HCEC 1CT (cell line): ENCODE measurements around the gene RTKN.
"Not testable (repeated sequence)": the region's sequence is repeated elsewhere in the genome, so short reads cannot be mapped to it uniquely, and the experiment has no call there.

Experiments used
- DNase-seq: peaks from one replicate; pipeline ENCODE4 v3.0.0-alpha.2; 2017

Gene RTKN, protein sequence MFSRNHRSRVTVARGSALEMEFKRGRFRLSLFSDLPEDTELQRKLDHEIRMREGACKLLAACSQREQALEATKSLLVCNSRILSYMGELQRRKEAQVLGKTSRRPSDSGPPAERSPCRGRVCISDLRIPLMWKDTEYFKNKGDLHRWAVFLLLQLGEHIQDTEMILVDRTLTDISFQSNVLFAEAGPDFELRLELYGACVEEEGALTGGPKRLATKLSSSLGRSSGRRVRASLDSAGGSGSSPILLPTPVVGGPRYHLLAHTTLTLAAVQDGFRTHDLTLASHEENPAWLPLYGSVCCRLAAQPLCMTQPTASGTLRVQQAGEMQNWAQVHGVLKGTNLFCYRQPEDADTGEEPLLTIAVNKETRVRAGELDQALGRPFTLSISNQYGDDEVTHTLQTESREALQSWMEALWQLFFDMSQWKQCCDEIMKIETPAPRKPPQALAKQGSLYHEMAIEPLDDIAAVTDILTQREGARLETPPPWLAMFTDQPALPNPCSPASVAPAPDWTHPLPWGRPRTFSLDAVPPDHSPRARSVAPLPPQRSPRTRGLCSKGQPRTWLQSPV

DNA sequence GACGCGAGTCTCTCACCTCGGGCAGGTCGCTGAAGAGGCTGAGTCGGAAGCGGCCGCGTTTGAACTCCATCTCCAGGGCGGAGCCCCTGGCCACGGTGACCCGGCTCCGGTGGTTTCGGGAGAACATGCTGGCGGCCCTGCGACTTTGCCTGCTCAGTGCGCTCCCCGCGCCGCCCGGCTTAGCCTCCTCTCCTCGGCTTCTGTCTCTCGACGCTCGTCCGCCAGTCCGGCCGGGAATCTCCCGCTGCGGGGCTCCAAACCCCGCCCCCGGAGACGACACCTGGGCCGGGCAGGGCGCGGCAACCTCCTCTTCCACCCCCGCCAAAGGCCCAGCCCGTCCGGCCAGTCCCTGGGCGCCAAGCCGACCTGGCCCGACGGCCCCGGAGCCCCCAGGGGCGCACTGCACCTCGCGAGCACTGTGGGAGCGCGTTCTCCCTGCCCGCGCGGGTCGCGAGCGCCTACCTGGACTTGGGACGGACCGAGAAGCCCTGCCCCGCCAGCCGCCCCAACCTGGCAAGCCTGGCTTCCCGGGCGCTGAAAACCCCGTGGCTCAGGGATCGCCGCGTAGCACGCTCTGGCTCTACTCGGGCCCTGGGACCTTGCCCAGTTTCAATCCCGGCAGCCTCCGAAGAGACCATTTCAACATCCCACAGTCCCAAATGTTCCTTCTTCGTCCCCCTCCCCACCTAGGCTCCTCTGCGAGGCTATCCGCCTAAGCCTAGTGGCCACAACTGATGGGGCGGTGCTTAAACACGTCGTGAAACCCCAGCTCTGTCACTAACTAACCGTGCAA lies at the start of gene RTKN:
Gene RTKN (minus strand): TSS at position 248 of the 793 bp plus-strand sequence. CDS start 121 bp downstream, at position 127.
- no peak for DNase-seq

DNA sequence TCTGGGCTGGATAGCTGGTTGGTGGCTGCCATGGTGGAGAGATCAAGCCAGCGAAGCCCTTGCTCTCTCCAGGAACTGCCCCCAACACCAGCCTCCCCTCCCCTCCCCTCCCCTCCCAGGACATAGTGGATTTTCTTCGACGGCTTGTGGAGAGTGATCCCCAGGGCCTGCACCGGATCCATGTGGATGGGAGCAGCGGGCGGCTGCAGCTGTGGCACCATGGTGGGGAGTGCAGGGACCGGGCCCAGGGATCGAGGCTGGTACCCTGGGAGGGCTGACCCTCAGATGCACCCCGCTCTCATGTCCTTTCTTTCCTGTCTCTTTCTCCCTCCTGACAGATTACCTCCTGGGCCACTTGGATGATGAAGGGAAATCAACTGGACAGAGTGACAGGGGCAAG lies 48.2 kb upstream of the RTKN start:
- no peak for DNase-seq

DNA sequence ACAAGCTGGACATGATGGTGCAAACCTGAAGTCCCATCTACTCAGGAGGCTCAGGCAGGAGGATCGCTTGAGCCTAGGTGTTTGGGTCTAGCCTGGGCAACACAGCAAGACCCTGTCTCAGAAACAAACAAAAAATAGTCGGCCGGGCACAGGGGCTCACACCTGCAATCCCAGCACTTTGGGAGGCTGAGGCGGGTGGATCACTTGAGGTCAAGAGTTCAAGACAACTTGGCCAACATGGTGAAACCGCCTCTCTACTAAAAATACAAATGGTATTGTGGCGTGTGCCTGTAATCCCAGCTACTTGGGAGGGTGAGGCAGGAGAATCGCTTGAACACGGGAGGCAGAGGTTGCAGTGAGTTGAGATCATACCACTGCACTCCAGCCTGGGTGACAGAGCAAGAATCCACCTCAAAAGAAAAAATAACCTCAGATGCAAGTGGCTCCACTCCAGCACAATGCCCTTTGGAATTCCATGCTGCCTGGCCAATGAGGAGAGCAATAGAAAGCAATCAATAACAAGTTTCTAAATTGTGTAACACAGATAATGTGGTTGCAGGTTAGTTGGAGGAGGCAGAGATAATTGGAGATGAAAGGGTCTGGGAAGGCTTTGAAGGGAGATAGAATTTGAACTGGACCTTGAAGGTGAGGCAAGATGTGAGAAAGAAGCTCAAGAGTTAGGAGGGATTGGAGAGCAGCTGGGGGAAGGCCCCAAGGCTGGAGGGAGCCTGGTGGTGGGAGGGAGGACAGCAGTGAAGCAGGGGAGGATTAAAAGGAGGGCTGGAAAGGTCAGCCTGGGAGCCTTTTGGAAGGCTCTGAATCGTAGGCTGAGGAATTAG lies 47.1 kb upstream of the RTKN start:
- no peak for DNase-seq

DNA sequence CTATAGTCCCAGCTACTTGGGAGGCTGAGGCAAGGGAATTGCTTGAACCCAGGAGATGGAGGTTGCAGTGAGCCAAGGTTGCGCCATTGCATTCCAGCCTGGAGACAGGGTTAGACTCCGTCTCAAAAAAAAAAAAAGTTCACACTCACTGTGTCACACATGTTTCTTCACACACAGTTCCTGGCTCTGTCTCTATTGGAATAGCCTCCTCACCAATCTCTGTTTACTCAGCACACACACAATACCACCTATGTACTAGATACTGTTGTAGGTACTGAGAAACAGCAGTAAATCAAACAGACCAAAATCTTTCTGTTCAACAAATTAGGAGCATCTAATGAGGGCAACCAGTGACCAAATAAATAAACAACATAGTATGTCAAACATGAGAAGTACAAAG lies 44.4 kb upstream of the RTKN start:
- DNase-seq = no peak

DNA sequence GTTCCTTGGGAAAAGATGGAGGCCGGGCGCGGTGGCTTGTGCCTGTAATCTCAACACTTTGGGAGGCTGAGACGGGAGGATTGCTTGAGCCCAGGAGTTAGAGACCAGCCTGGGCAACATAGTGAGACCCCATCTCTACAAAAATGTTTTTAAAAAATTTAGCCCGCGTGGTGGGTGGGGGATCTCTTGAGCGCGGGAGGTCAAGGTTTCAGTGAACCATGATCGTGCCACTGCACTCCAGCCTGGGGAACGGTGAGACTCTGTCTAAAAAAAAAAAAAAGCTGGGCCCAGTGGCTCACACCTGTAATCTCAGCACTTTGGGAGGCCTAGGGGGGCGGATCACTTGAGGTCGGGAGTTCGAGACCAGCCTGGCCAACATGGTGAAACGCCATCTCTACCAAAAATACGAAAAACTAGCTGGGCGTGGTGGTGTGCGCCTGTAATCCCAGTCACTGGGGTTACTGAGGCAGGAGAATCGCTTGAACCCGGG lies 42.0 kb upstream of the RTKN start:
- DNase-seq = not testable (repeated sequence)

DNA sequence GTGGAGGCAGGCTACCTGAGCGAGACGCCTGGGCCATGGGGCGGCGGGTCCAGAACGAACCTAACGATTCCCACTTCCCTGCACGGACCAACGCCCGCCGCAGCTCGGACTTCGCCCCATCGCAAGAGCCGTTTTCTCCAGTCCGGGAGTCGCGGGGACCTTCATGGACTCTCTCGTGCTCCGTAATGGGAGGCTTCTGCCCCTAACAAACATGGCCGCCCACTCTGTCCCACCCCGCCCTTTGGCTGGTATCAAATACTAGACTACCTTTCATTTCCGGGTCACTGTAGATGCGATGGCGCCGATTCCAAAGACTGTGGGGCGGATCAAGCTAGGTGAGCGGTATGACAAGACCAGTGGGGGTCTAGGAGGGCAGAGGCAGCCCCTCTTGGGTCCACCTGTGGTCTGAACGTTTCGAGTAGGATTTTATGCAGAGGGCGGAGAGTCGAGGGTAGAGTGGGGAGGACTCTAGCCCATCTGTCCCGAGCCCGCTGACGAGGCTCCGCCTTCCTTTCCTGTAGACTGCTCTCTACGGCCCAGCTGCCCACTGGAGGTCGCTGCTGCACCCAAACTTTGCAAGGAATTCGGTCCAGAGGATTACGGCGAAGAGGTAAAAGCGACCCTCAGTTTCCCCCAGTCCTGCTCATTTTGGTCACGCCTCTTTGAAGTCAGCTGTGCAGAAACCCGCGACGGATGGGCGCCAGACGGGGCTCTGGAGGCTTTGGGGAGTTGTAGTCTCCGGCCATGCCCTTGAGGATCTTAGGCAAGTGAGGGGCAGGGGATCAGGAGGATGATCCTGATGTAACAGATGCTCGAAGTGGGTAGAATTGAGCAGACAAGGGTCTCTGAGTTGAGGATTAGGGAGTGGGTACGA lies 41.3 kb upstream of the RTKN start, which contains the start of the genes CCDC142 and TTC31:
Gene CCDC142 (minus strand): TSS at position 198 of the 874 bp plus-strand sequence. CDS start 161 bp downstream, at position 37.
Gene TTC31 (plus strand): TSS at position 281 of the 874 bp plus-strand sequence. CDS start 15 bp downstream, at position 296.
- peak; percentile 96 for DNase-seq

DNA sequence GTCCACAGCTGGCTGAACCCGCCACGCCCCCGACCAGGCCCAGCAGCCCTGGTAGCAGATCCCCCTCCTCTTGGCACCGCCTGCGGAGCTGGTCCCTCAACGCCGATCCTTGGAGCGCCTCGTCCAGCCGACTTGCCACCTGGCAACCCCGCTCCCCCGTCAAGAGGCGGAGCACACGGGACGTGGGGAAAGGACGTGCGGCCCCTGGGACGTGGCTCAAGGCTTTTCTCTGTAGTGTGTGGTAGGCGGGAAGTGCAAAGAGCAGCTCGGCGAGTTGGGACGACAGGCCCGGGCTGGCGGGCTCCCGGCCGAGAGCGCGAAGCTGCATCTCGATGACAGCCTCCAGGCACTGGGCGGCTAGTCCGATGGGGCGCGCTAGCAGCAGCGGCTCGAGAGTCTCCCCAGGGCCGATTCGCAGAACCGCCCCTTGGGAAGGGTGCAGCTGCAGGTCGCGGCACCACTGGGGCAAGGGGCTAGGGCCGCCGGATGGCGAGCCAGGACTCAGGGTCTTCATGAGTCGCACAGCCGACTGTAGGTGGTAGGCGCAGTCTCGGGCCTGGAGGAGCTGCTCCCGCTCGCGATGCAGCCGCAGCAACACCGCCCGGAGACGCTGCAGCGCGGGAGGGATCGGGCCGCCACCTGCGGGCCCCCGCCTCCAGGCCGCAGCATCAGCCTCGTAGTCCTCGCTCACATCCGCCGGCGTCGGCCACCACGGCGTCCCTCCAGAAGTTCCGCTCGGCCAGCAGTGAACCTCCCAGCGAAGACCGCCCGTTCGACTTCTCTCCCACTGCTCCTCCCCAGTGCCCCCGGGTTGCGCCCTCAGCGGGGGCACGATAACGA lies 40.4 kb upstream of the RTKN start:
- peak; percentile 43 for DNase-seq

DNA sequence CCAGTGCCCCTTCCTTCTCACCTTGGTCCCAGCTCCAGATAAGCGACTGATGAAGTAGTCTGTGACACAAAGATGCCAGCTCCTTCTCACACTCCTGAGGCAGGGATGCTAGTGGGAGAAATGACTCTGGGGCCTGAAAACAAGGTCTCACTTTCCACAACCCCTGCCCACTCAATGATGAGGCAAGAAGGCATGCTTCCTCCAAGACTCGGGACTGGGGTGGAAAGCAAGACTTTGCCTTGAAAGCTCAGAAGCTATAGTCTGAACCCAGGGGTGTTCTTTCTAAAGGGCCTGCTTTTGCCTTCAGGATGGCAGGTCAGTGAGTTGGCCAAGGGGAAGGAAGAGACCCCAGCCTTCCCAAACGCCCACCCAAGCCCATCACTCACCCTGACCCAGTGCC lies 39.7 kb upstream of the RTKN start:
- no peak for DNase-seq

DNA sequence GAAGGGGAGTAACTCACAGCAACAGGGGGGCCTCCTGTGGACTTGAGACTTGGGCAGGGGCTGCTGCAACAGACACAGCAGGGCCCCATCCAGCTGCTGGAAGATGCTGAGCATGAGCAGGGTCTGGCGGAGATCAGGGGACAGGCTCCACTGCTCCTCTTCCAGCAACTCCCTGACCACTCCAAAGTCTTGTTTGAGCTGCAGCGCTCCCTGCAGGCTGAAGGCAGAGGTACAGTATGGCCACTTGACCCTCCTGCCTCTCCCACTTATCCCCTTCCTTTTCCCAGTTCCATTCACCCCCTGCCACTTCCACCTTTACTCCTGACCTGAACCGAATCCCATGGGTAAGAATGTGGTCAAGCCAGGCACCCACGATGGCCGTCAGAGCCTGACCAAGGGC lies 33.2 kb upstream of the RTKN start:
- no peak for DNase-seq

DNA sequence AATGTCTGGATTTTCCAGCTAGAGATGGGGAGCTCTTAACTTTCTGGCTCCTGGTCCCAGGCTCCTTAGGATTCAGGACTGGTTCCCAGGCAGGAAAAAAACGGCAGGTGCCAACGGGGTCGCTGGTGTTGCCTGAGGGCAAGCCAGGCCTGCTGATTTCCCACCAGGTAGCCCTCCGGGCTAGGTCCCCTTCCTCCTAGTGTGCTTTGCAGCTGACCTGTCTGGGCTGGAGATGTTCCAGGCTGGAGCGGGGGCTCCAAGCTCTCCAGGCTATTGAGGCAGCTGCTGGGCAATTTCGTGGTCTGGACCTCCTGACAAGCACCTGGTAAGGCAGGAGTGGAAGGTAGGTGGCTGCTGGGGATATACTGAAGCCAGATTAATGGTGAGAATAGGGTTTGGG lies 32.7 kb upstream of the RTKN start:
- no peak for DNase-seq

DNA sequence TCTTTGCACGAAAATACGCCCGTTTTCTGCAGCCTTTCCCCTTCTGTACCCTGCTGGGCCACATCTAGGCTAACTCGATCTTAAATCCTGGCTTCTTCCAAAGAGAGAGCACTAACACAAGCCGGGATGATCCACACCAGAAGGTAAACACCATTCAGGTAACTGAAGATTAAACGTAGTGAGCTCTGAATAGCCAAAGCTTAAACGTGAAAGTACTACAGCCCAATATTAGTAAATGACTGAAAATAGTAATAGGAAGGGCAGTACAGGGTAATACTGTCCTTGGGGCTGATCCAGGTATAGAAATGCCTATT lies 31.2 kb upstream of the RTKN start:
- DNase-seq = no peak

DNA sequence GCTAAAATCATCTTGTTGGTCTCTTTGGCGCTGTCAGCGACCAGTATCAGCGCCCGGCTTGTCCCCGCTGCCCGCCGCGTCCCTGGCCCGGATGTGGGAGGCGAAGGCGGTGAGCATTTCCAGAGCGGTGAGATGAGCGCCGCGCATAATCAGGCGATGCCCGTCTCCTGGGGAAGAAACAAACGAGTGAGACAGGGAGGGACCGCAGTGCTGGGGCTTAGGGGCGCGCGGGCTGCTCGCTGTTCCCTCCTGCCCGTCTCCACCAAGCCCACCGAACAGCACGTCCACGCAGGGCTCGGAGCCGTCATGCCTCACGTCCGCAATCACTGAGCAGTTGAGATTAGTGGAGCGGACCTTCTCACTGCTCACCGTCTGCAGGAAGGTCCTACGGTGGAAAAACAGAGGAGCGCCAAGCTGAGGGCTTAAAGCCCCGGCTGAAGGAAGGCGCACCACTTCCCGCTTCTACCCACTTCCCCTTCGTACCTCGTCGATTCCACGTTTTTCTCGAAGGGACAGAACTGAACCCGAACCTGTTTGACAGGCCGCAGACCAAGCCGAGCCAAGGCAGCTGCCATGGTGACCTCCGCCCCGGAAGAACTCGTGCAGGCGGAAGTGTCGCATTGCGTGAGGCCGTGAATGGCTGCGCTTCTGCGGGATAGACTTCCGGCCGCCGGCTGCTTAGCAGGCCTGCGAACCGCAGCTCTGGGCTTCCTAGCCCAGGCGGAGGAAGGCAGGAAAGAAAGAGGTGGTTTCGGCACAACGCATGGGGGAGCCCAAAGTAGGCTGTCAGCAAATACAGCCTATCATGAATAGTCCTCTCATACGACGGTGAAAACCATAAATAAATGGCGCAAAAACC lies 30.6 kb upstream of the RTKN start, which contains the start of gene MRPL53:
Gene MRPL53 (minus strand): TSS at position 595 of the 859 bp plus-strand sequence. CDS start 20 bp downstream, at position 575.
- DNase-seq = peak; percentile 86

DNA sequence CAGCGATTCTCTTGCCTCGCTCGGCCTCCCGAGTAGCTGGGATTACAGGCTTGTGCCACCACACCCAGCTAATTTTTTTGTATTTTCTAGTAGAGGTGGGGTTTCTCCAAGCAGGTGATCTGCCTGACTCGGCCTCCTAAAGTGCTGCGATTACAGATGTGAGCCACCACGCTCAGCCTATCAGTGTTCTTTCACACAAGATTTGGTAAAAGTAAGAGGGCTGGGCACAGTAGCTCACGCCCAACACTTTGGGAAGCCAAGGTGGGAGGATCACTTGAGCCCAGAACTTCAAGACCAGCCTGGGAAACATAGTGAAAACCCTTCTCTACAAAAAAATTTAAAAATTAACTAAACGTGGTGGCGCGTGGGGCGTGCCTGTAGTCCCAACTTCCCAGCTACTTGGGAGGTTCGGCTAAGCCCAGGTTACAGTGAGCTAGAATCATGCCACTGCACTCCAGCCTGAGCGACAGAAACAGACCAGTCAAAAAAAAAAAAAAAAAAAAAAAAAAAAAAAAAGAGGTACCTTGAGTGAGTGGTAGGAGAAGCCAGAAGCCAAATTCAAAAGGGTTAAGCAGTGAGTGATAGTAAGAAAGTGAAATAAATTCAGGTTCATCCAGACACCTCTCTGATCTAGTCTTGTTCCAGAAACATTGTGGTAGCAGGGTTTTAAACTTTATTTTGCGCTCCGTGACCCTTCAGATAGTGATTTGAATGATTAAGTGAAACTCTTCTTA lies 29.8 kb upstream of the RTKN start:
- no peak for DNase-seq

DNA sequence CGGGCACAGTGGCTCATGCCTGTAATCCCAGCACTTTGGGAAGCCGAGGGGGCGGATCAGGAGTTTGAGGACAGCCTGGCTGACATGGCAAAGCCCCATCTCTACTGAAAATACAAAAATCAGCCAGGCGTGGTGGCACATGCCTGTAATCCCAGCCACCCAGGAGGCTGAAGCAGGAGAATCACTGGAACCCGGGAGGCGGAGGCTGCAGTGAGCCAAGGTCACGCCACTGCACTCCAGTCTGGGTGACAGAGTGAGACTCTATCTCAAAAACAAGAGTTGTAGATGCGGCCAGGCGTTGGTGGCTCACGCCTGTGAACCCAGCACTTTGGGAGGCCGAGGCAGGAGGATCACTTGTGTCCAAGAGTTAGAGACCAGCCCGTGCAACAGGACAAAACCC lies 29.0 kb upstream of the RTKN start:
- DNase-seq = not testable (repeated sequence)

DNA sequence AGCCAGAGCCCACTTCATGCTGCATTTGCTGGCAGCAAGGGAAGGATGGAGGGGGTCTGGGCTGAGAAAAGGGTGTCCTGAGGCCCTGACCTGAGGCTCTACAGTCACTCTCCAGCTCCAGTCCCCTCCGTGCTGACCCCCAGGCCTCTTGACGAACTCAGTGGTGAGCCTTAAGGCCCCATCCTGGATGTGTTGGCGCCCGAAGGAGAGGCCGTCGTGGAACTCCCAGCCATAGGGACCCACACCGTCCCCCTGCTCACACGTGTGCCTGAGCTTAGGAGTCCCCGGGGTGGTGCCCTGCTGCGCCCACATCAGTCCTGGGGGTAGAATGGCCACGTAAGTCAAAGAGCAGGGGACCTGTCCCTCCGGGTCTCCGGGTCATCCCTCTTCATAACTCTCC lies 22.7 kb upstream of the RTKN start:
- no peak for DNase-seq

DNA sequence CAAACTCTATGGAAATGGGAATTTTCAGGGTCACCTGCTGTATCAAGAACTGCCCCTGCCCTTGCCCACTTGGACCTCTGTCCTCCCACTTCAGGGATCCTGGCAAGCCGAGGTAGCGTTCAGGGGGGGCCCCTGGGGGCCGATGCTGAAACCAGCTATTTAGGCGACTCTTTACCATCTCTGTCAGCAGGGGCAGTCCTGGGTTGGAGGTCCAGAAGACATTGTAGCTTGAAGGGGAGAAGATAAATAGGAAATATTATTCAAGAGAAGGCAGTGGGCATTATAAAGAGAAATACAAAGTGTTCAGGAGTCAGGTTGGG lies 21.0 kb upstream of the RTKN start:
- DNase-seq = no peak

DNA sequence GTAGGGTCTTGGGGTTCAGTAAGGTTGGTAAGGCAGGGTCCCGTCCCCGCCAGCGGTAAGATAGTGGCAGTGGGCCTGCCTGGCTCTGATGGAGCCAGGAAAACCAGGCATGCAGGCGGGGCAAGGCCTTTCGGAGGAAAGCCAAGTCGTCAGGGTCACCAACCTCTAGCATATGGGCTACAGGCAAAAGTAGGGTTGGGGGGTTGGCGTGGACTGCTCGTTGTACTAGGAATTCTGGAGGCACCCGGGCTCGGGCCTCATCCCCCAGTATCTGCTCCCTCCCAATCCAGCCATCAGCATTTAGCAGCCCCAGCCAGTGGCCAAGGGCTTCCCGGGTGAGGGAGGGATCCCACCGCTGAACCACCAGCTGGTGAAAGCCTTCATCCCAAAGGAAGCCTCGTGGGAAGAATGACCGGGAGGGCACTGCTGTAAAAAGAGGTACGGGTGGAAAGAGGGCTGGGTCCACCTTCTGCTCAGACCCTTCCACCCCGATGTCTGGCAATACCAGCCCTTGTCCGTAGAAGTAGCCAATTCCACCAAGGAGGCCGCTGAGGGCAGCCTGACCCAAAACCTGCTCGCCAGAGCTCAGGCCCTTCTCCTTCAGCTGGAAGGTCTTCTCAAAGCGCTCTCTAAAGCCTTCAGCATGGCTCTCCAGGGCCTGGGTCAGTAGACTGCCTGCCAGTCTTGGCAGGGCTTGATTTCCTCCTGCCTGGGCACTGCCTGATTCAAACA lies 20.5 kb upstream of the RTKN start:
- DNase-seq = no peak
